Endothelial cell of umbilical vein (primary cell): ENCODE data around the gene INSIG2. TPM values are rescaled to one million over a fixed set of nuclear protein-coding genes. Genes with fewer than 3 reads are reported as not detected.

Source experiments
- polyA plus RNA-seq, 4 experiments: library from polyadenylated mRNA; depleted of rRNA in 3 of 4; stranded (reverse) in 3 of 4; unstranded in 1 of 4; fragments of >200 nt; gene quantifications; 2 replicates each; pipeline versions ENCODE4 v1.2.1 to v1.2.3, GENCODE V29; 2011 to 2012; ENCODE audit warnings: missing spikeins in 1 of 4
- total RNA-seq: library from RNA; stranded (reverse); gene quantifications from 2 replicates; pipeline ENCODE4 v1.2.3, GENCODE V29; 2021

The INSIG2 gene
- total and polyA plus RNA-seq, 2 donors (not counting 3 experiments of a cell fraction or from before 2014, with no cell fraction given) = 24.1 to 26.9 TPM

Other genes with a start within 250 kb of the INSIG2 start
- gene CCDC93, start 74.4 kb upstream of the INSIG2 start, total RNA-seq = 29.3 and 35.1 TPM in 2 replicates
- gene CCDC93, start 74.4 kb upstream of the INSIG2 start, polyA plus RNA-seq = 9.7 and 13.8 TPM in 2 replicates